GM20431 (cell line): ENCODE results near the gene FAM32A.

ENCODE experiments used
- in situ Hi-C: fragments of 300-500 bp; cut with MseI, MboI; formaldehyde crosslinking; loops from one replicate; pipeline ENCODE4 v1.15.0; 2020; ENCODE audit warnings: low sequenced_read_pairs; ENCODE audit not compliant: unreplicated experiment

Gene FAM32A

GRCh38 chr19:16199275-16199932 lies 14.2 kb downstream of the FAM32A start:
- in situ Hi-C loops, result loop anchor here (25.0 kb wide), 1 partner anchor 562 kb away; the partner anchor contains the start of gene CYP4F3

- in situ Hi-C loops, result no loop called here
These were observed 15.1 kb downstream of the FAM32A start for GRCh38 chr19:16200038-16201010.

- in situ Hi-C loops, result no loop called here
These were observed 15.8 kb downstream of the FAM32A start for GRCh38 chr19:16201011-16201391.

GRCh38 chr19:16202320-16203255 lies 17.4 kb downstream of the FAM32A start:
- in situ Hi-C loops, result no loop called here

- in situ Hi-C loops, result no loop called here
These were observed 18.2 kb downstream of the FAM32A start for GRCh38 chr19:16203256-16204004.

GRCh38 chr19:16204005-16204294 lies 18.7 kb downstream of the FAM32A start:
- in situ Hi-C loops, result no loop called here

- in situ Hi-C loops, result no loop called here
These were observed 20.2 kb downstream of the FAM32A start for GRCh38 chr19:16205205-16206045.

GRCh38 chr19:16206046-16206605 lies 20.9 kb downstream of the FAM32A start:
- in situ Hi-C loops, result no loop called here

GRCh38 chr19:16206637-16207036 lies 21.4 kb downstream of the FAM32A start:
- in situ Hi-C loops, result no loop called here

- in situ Hi-C loops, result no loop called here
These were observed 21.9 kb downstream of the FAM32A start for GRCh38 chr19:16207063-16207462.

- in situ Hi-C loops, result no loop called here
These were observed 22.3 kb downstream of the FAM32A start for GRCh38 chr19:16207490-16208025.

- in situ Hi-C loops, result no loop called here
These were observed 23.0 kb downstream of the FAM32A start for GRCh38 chr19:16208064-16208759.

- in situ Hi-C loops, result no loop called here
These were observed 23.8 kb downstream of the FAM32A start for GRCh38 chr19:16208847-16209665.

- in situ Hi-C loops, result no loop called here
These were observed 25.0 kb downstream of the FAM32A start for GRCh38 chr19:16210168-16210567.

GRCh38 chr19:16213076-16213475 lies 27.9 kb downstream of the FAM32A start:
- in situ Hi-C loops, result no loop called here

- in situ Hi-C loops, result no loop called here
These were observed 31.8 kb downstream of the FAM32A start for GRCh38 chr19:16216744-16217670.
